Left ventricle myocardium inferior (tissue), 1 donor: ENCODE measurements around the gene RBM4B. TPM values are rescaled to one million over a fixed set of nuclear protein-coding genes. Genes with fewer than 3 reads are reported as not detected.

Source experiments
- DNase-seq: peaks from one replicate; pipeline ENCODE4 v3.0.0-alpha.2; 2020
- H3K27ac ChIP-seq: fragments of 200-600 bp; replicated peaks from 2 replicates; pipeline ENCODE4 v1.8.0; 2021
- H3K27me3 ChIP-seq: fragments of 200-600 bp; 2 replicates; pipeline ENCODE4 v1.8.0; 2021; ENCODE audit warnings: low read depth
- H3K36me3 ChIP-seq: fragments of 200-600 bp; 2 replicates; pipeline ENCODE4 v1.8.0; 2021
- H3K4me1 ChIP-seq: fragments of 200-600 bp; 2 replicates; pipeline ENCODE4 v1.8.0; 2021
- H3K4me3 ChIP-seq: fragments of 200-600 bp; 2 replicates; pipeline ENCODE4 v1.8.0; 2021; ENCODE audit warnings: mild to moderate bottlenecking, moderate library complexity
- H3K9me3 ChIP-seq: fragments of 200-600 bp; replicated peaks from 2 replicates; pipeline ENCODE4 v1.8.0; 2021
- CTCF ChIP-seq: fragments of 200-600 bp; IDR thresholded peaks from 2 replicates; pipeline ENCODE4 v1.8.0; 2021; ENCODE audit warnings: antibody characterized with exemption, mild to moderate bottlenecking, borderline replicate concordance
- intact Hi-C: fragments of 100-400 bp; cut with micrococcal nuclease; formaldehyde crosslinking; loops from one replicate; pipeline ENCODE4 v1.11.0; 2022
- total RNA-seq: library from RNA; stranded (reverse); fragmentation: NEBNext Ultra II Directional; extraction: Animal tissue kit (Norgen Biotek cat#: 25700); gene quantifications from one replicate; pipeline ENCODE4 v1.2.1, GENCODE V29; 2021
- donor health status: DM: no; HTN: yes; CAD: no; lungs with severe emphysema.

Gene RBM4B
- total RNA-seq, 1 donor from 2014 or later, result 11.8 TPM

DNA sequence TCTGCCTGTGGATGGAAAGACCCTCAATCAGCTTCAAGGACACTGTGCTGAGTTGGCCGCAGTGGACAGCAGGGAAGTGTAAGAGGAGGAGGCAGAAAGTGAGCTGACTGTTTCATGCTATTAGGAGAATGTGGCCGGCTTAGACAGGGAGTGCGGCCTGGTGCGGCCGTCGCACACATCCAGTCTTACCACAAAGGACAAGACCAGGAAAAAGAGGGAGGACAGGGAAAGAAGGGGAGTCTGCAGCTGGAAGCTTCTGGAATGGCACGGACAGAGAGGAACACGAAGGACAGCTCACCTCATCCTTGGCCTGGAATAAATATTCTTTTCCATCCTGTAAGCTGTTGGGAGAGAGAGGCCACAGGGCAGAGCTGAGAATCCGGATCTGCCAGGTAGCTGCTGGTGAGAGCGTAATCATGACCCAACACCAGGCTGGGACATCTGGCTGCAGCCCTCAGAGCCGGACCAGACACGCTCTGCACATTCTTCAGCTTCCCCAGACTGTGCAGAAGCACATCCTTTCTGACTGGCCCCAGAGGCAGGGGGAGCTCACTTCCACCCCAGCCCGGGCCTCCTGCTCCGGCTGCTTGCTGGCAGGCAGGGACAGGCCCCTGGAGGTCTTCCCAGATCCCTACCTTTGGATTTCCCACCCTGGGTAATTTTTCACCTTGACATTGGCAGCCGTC, 8.6 kb upstream of the RBM4B start:
- no peak for TF ChIP-seq CTCF
- H3K4me1 ChIP-seq, result no peaks in the 10 kb centered on the region
- intact Hi-C loops, result no loop called here
- H3K27ac ChIP-seq, result no peak overlapping the region
- no peak for DNase-seq
- no peaks in the 10 kb centered on the region for H3K36me3 ChIP-seq
- H3K9me3 ChIP-seq, result no peaks in the 10 kb centered on the region
- H3K4me3 ChIP-seq, result no peak overlapping the region
- no peaks in the 10 kb centered on the region for H3K27me3 ChIP-seq

DNA sequence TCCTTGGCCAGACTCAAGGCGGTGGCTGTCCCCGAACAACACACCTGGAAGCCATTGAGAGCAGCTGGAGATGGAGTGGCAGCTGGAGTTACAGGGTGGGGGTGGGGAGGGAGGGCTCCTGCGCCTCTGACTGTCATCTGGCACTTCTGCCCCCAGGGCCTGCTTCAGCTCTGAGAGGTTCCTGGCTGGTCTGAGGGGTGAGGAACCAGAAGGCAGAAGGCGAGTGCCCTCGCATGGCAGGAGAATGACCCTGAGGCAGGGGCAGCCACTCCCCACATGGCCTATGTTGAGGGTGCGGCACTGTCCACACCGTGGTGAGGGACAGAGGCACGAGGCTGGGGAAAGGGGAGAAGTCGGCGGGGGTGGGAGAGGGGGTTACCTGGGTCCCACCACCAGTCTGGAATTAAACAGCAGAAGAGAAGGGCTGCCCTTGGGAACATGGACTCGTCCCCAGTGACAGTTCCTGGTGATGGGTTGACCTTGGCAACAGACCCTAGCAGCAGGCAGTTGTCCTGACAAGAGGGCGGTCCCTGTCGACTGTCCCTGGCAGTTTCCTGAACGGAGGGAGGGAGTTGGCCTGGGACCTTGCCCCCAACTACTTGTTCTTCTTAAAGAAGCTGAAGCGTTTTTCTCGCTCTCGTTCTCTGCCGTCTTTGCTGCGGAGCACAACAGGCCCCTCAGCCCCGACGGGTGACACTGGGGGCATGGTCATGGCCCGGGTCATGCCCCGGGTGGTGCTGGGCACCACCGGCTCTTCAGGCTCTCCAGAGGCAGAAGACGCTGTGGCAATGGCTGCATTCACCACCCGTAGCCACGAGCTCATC, 7.8 kb upstream of the RBM4B start:
- Histone ChIP-seq H3K36me3 (no peaks in the 10 kb centered on the region), H3K4me1 (no peaks in the 10 kb centered on the region), H3K27me3 (no peaks in the 10 kb centered on the region), H3K27ac (no peak overlapping the region), H3K9me3 (no peaks in the 10 kb centered on the region), H3K4me3 (no peak overlapping the region)
- TF ChIP-seq CTCF, result no peak
- intact Hi-C loops, result no loop called here
- no peak for DNase-seq

DNA sequence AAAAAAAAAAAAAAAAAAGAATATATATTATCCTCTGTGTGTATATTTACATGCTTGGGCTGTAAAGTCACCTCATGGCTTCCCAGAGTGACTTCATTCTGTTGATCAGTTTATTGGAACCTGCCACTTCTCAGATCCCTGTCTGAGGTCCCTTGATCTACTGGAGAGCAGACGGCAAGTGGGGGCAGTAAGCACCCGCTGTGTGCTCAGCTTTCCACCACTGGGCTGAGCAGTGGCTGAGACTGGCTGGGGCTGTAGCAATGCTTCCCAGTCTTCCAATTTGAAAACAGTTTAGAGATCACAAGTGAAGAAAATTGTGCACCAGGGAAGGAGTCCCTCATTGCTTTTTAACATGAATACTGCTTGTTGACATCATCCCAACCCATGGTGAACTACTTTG, 6.9 kb upstream of the RBM4B start:
- Histone ChIP-seq H3K4me1 (no peaks in the 10 kb centered on the region), H3K36me3 (no peaks in the 10 kb centered on the region), H3K9me3 (no peaks in the 10 kb centered on the region), H3K27ac (no peak overlapping the region), H3K4me3 (no peak overlapping the region), H3K27me3 (no peaks in the 10 kb centered on the region)
- no peak for TF ChIP-seq CTCF
- intact Hi-C loops, result loop anchor here (5.0 kb wide), 1 partner anchor 277 kb away; no protein-coding TSS in a partner anchor
- no peak for DNase-seq

DNA sequence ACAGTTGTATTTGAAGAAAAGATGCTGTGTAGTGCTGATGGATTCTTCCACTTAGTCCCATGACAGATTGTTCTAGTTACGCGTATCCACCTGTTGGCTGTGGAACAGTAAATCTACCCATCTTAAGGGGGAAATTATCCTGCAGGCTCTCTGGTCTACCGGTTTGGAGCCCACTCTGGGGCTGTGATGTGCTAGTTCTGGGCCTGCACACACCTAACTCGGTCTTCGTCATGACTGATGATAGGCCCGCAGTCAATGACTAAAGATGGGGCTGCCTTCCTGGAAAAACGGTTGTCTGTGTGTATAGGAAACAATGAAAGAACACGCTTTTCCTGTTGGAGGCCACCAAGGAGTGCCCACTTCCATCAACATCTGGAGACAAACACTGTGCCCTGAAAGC, 6.2 kb upstream of the RBM4B start:
- no peaks in the 10 kb centered on the region for H3K36me3 ChIP-seq
- no peak for TF ChIP-seq CTCF
- no peaks in the 10 kb centered on the region for H3K4me1 ChIP-seq
- intact Hi-C loops, result loop anchor here (5.0 kb wide), 1 partner anchor 277 kb away; no protein-coding TSS in a partner anchor
- H3K4me3 ChIP-seq, result no peak overlapping the region
- no peak for DNase-seq
- no peak overlapping the region for H3K27ac ChIP-seq
- no peaks in the 10 kb centered on the region for H3K9me3 ChIP-seq
- H3K27me3 ChIP-seq, result no peaks in the 10 kb centered on the region

GRCh38 chr11:66680966-66681645, 3.4 kb upstream of the RBM4B start:
- H3K4me1 ChIP-seq, result peaks cover 20% of the 10 kb centered on the region
- no peaks in the 10 kb centered on the region for H3K9me3 ChIP-seq
- DNase-seq, result no peak
- H3K36me3 ChIP-seq, result peaks cover 4% of the 10 kb centered on the region
- TF ChIP-seq CTCF, result no peak
- no peak overlapping the region for H3K4me3 ChIP-seq
- intact Hi-C loops, result loop anchor here (5.0 kb wide), 1 partner anchor 274 kb away; no protein-coding TSS in a partner anchor
- H3K27ac ChIP-seq, result no peak overlapping the region
- H3K27me3 ChIP-seq, result no peaks in the 10 kb centered on the region
